Measurements from ENCODE around the gene KIF1B. TPM values are rescaled to one million over a fixed set of nuclear protein-coding genes. Genes with fewer than 3 reads are reported as not detected.

The KIF1B gene
- total RNA-seq: 100 to 1,000 TPM in 2 of 9 donors, 10 to 100 TPM in 7; 65.5 to 137 (median 82.0) TPM
- polyA plus RNA-seq: 10 to 100 TPM; 25.0 to 65.9 TPM
- long read RNA-seq, donor 1, full-length matches to known transcripts: 18 of 116 reads
- long read RNA-seq, donor 1, partial matches to known transcripts: 25 of 116 reads
- long read RNA-seq, donor 1, other reads (novel, unspliced or antisense): 73 of 116 reads
- long read RNA-seq, donor 2, full-length matches to known transcripts: 1 of 32 reads
- long read RNA-seq, donor 2, partial matches to known transcripts: 12 of 32 reads
- long read RNA-seq, donor 2, other reads (novel, unspliced or antisense): 19 of 32 reads
- long read RNA-seq, donor 3, full-length matches to known transcripts: 18 of 212 reads
- long read RNA-seq, donor 3, partial matches to known transcripts: 51 of 212 reads
- long read RNA-seq, donor 3, other reads (novel, unspliced or antisense): 143 of 212 reads

- peak within 1 kb of the TSS; percentile 80 to 97 (median 94) for H3K4me3 ChIP-seq
- intact Hi-C loops (cut with DNase I): loop anchor here (1.0 to 10.0 kb wide), 14 partner anchors 42 to 300 kb away; partner anchors contain the start of gene CTNNBIP1 (in 1 of the 10)
- H3K36me3 ChIP-seq: no peaks in the 10 kb centered on the region
Measured at GRCh38 chr1:10209905-10210810, at the start of gene KIF1B. Gene KIF1B (plus strand): TSS chr1:10210570. CDS start chr1:10232329, 21,759 bp downstream.

GRCh38 chr1:10160907-10161490 is 49.4 kb upstream of the KIF1B start:
- peaks cover 0 to 96% (median 73%) of the 10 kb centered on the region in 9 donors for H3K36me3 ChIP-seq
- no peak for TF ChIP-seq POLR2A (IDR thresholded peaks at IDR 0.05)
- TF ChIP-seq, protein P1, sequence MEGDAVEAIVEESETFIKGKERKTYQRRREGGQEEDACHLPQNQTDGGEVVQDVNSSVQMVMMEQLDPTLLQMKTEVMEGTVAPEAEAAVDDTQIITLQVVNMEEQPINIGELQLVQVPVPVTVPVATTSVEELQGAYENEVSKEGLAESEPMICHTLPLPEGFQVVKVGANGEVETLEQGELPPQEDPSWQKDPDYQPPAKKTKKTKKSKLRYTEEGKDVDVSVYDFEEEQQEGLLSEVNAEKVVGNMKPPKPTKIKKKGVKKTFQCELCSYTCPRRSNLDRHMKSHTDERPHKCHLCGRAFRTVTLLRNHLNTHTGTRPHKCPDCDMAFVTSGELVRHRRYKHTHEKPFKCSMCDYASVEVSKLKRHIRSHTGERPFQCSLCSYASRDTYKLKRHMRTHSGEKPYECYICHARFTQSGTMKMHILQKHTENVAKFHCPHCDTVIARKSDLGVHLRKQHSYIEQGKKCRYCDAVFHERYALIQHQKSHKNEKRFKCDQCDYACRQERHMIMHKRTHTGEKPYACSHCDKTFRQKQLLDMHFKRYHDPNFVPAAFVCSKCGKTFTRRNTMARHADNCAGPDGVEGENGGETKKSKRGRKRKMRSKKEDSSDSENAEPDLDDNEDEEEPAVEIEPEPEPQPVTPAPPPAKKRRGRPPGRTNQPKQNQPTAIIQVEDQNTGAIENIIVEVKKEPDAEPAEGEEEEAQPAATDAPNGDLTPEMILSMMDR (IDR thresholded peaks at IDR 0.05): no peak
- intact Hi-C loops (cut with DNase I): no loop called here
- H3K27ac ChIP-seq: peak overlapping the region in 11 of 12 donors; percentile 2 to 85 (median 72)
- no peaks in the 10 kb centered on the region for H3K9me3 ChIP-seq
- H3K4me1 ChIP-seq: peaks cover 0 to 17% (median 3%) of the 10 kb centered on the region in 12 donors
- no peak for DNase-seq
- H3K4me3 ChIP-seq: no peak overlapping the region
- H3K27me3 ChIP-seq: no peaks in the 10 kb centered on the region
- ATAC-seq: peak in 1 of 4 donors; percentile 28
- WGBS, 4 donors: 68 to 81% (median 72%) methylated on average over 12 of the region's 12 CpGs

More at GRCh38 chr1:10209905-10210810, at the start of gene KIF1B:
- 0% methylated on average over 68 to 107 of the region's 107 CpGs for WGBS, 4 donors
- DNase-seq: peak; percentile 99 to 100 (median 99)
- H3K27me3 ChIP-seq: no peaks in the 10 kb centered on the region
- peaks cover 0 to 44% (median 31%) of the 10 kb centered on the region in 12 donors for H3K4me1 ChIP-seq
- TF ChIP-seq, protein P1 (IDR thresholded peaks at IDR 0.05): peak; percentile 98 to 100 (median 98)
- peak; percentile 97 to 99 for TF ChIP-seq POLR2A (IDR thresholded peaks at IDR 0.05)
- H3K27ac ChIP-seq: peak within 1 kb of the TSS; percentile 97 to 100 (median 99)
- H3K9me3 ChIP-seq: no peaks in the 10 kb centered on the region
- peak; percentile 96 to 99 (median 98) for ATAC-seq

DNA sequence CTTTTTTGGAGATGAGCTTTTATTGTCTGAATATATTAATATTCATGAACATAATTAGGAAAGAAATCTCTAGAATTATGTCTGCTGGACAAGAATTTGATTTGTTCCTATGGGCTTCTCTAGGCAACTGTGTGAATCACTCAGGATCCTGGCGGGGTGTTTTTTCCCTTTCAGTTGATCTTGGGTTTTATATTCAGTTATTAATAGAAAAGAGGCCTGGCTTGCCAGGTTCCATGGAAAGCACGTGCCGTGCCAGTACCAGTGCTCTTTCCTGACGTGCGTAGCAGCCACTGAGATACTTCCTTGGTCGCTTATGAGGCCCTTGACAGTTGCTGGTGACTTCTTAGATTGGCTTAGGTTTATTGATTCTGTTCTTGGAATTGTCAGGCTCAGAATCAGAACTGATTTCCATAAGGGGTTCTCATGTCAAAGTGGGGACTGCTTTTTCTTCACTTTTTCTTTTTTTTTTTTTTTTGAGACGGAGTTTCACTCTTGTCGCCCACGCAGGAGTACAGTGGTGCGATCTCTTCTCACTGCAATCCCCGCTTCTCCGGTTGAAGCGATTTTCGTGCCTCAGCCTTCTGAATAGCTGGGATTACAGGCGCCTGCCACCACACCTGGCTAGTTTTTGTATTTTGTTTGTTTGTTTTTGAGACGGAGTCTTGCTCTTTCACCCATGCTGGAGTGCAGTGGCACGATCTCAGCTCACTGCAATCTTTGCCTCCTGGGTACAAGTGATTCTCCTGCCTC is 48.7 kb upstream of the KIF1B start:
- Histone ChIP-seq H3K9me3 (no peaks in the 10 kb centered on the region), H3K27me3 (no peaks in the 10 kb centered on the region), H3K4me1 (peaks cover 0 to 17% (median 3%) of the 10 kb centered on the region in 12 donors), H3K27ac (peak overlapping the region in 11 of 12 donors; percentile 38 to 85 (median 72)), H3K4me3 (no peak overlapping the region), H3K36me3 (peaks cover 0 to 97% (median 75%) of the 10 kb centered on the region in 9 donors)
- intact Hi-C loops (cut with DNase I): no loop called here
- 73 to 81% (median 80%) methylated on average over 17 of the region's 17 CpGs for WGBS, 4 donors
- ATAC-seq (peak; percentile 85 to 93 (median 92)), DNase-seq (peak in 4 of 5 donors; percentile 44 to 79 (median 65))
- no peak for TF ChIP-seq POLR2A (IDR thresholded peaks at IDR 0.05)
- TF ChIP-seq, protein P1 (IDR thresholded peaks at IDR 0.05): no peak
